GM12892 (cell line): Measurements from ENCODE around the gene ADGRD1.

Experiments
- POLR2A ChIP-seq: IDR thresholded peaks from 2 replicates; pipeline ENCODE4 v1.6.1; 2011; ENCODE audit warnings: low read depth, low read length, control low read depth
- POLR2AphosphoS5 ChIP-seq: IDR thresholded peaks from 2 replicates; pipeline ENCODE4 v1.6.1; 2011; ENCODE audit warnings: low read depth, low read length, control low read depth

GRCh38 chr12:130949806-130950205 lies 3.9 kb upstream of the ADGRD1 start:
- TF ChIP-seq POLR2A (no peak), POLR2AphosphoS5 (no peak)
